H9 (cell line): ENCODE data around the gene CERS5. TPM values are rescaled to one million over a fixed set of nuclear protein-coding genes. Genes with fewer than 3 reads are reported as not detected.
A peak's percentile ranks its signal among the peaks of the same experiment; 100 is the strongest.

Experiments
- DNase-seq: peaks from one replicate; pipeline ENCODE4 v3.0.0-alpha.2; 2017
- H2AFZ ChIP-seq: one replicate; pipeline ENCODE4 v1.6.1; 2013; ENCODE audit warnings: mild to moderate bottlenecking, low read length, control low read depth, moderate library complexity
- H2AK5ac ChIP-seq: 2 replicates; pipeline ENCODE4 v1.6.1; 2013; ENCODE audit warnings: low read length, control low read depth, mixed read lengths; ENCODE audit not compliant: insufficient read length
- H2BK120ac ChIP-seq: one replicate; pipeline ENCODE4 v1.6.1; 2013; ENCODE audit warnings: low read depth, mild to moderate bottlenecking, low read length, control low read depth, inconsistent platforms; ENCODE audit not compliant: poor library complexity, severe bottlenecking
- H2BK12ac ChIP-seq: 2 replicates; pipeline ENCODE4 v1.6.1; 2013; ENCODE audit warnings: low read length, control low read depth, mixed read lengths, low read depth; ENCODE audit not compliant: insufficient read length
- H2BK15ac ChIP-seq: 2 replicates; pipeline ENCODE4 v1.6.1; 2013; ENCODE audit warnings: low read depth, low read length, control low read depth
- H2BK20ac ChIP-seq: one replicate; pipeline ENCODE4 v1.6.1; 2013; ENCODE audit warnings: low read depth, mild to moderate bottlenecking, low read length, control low read depth, inconsistent platforms; ENCODE audit not compliant: poor library complexity, severe bottlenecking
- H2BK5ac ChIP-seq: 2 replicates; pipeline ENCODE4 v1.6.1; 2013; ENCODE audit warnings: low read length, control low read depth, mixed read lengths; ENCODE audit not compliant: insufficient read length
- H3K14ac ChIP-seq: 2 replicates; pipeline ENCODE4 v1.6.1; 2013; ENCODE audit warnings: low read length, control low read depth; ENCODE audit not compliant: insufficient read depth
- H3K18ac ChIP-seq: 2 replicates; pipeline ENCODE4 v1.6.1; 2013; ENCODE audit warnings: low read depth, mild to moderate bottlenecking, mixed read lengths, low read length, control low read depth; ENCODE audit not compliant: insufficient read length
- H3K23ac ChIP-seq: 2 replicates; pipeline ENCODE4 v1.6.1; 2013; ENCODE audit warnings: low read length, control low read depth, mixed read lengths, low read depth; ENCODE audit not compliant: insufficient read length
- H3K23me2 ChIP-seq: 2 replicates; pipeline ENCODE4 v1.6.1; 2013; ENCODE audit warnings: low read depth, mild to moderate bottlenecking, mixed read lengths, low read length, control low read depth; ENCODE audit not compliant: insufficient read length, poor library complexity, severe bottlenecking
- H3K27ac ChIP-seq: 2 replicates; pipeline ENCODE4 v1.5.1; 2013; ENCODE audit warnings: low read length, control low read depth, mixed read lengths, low read depth; ENCODE audit not compliant: insufficient read length
- H3K27me3 ChIP-seq: 2 replicates; pipeline ENCODE4 v1.6.1; 2013; ENCODE audit warnings: low read length, control low read depth, inconsistent platforms; ENCODE audit not compliant: insufficient read depth
- H3K4ac ChIP-seq: 2 replicates; pipeline ENCODE4 v1.6.1; 2013; ENCODE audit warnings: low read depth, mild to moderate bottlenecking, control low read depth, inconsistent platforms, low read length, moderate library complexity
- H3K4me1 ChIP-seq: 2 replicates; pipeline ENCODE4 v1.6.1; 2013; ENCODE audit warnings: low read length, control low read depth, inconsistent platforms; ENCODE audit not compliant: insufficient read depth
- H3K4me2 ChIP-seq: 2 replicates; pipeline ENCODE4 v1.6.1; 2013; ENCODE audit warnings: low read length, control low read depth, mixed read lengths; ENCODE audit not compliant: insufficient read length, insufficient read depth
- H3K56ac ChIP-seq: 2 replicates; pipeline ENCODE4 v1.6.1; 2013; ENCODE audit warnings: low read depth, mild to moderate bottlenecking, mixed read lengths, low read length, control low read depth; ENCODE audit not compliant: insufficient read length
- H3K79me1 ChIP-seq: 2 replicates; pipeline ENCODE4 v1.6.1; 2013; ENCODE audit warnings: low read depth, mild to moderate bottlenecking, moderate library complexity, low read length, control low read depth, inconsistent platforms; ENCODE audit not compliant: insufficient read depth, poor library complexity, severe bottlenecking
- H3K79me2 ChIP-seq: 2 replicates; pipeline ENCODE4 v1.6.1; 2013; ENCODE audit warnings: low read length, control low read depth, inconsistent platforms; ENCODE audit not compliant: insufficient read depth
- H3K9ac ChIP-seq: 2 replicates; pipeline ENCODE4 v1.6.1; 2013; ENCODE audit warnings: low read length, control low read depth, mixed read lengths; ENCODE audit not compliant: insufficient read length; ENCODE audit errors: extremely low read depth
- H3K9me3 ChIP-seq: one replicate; pipeline ENCODE4 v1.6.1; 2013; ENCODE audit warnings: low read depth, low read length, inconsistent platforms; ENCODE audit not compliant: control insufficient read depth
- H3T11ph ChIP-seq: one replicate; pipeline ENCODE4 v1.6.1; 2013; ENCODE audit warnings: mild to moderate bottlenecking, low read length, control low read depth, inconsistent platforms
- H4K20me1 ChIP-seq: one replicate; pipeline ENCODE4 v1.6.1; 2013; ENCODE audit not compliant: control insufficient read depth, insufficient read length, insufficient read depth
- H4K5ac ChIP-seq: 2 replicates; pipeline ENCODE4 v1.6.1; 2013; ENCODE audit warnings: low read depth, mild to moderate bottlenecking, mixed read lengths, low read length, control low read depth; ENCODE audit not compliant: insufficient read length
- H4K8ac ChIP-seq: replicated peaks from 2 replicates; pipeline ENCODE4 v1.6.1; 2013; ENCODE audit warnings: low read length, control low read depth, mixed read lengths, low read depth; ENCODE audit not compliant: insufficient read length
- H4K91ac ChIP-seq: 2 replicates; pipeline ENCODE4 v1.6.1; 2013; ENCODE audit warnings: low read depth, mild to moderate bottlenecking, moderate library complexity, mixed read lengths, low read length, control low read depth; ENCODE audit not compliant: insufficient read length
- H3K27ac Mint-ChIP-seq, 3 experiments: 2 replicates in 2 of 3; 3 replicates in 1 of 3; pipeline ENCODE4 v1.8.0; 2020 to 2021; ENCODE audit warnings: mixed read lengths in 3 of 3, mild to moderate bottlenecking in 1 of 3, moderate library complexity in 1 of 3
- H3K27me3 Mint-ChIP-seq: 2 replicates; pipeline ENCODE4 v1.8.0; 2021; ENCODE audit warnings: low read depth, mild to moderate bottlenecking, moderate library complexity, mixed read lengths
- H3K36me3 Mint-ChIP-seq, 3 experiments: 2 replicates in 2 of 3; 3 replicates in 1 of 3; pipeline ENCODE4 v1.8.0; 2020 to 2021; ENCODE audit warnings: low read depth in 3 of 3, mixed read lengths in 3 of 3; ENCODE audit not compliant: insufficient read depth in 1 of 3
- H3K4me1 Mint-ChIP-seq, 2 experiments: 2 replicates each; pipeline ENCODE4 v1.8.0; 2020; ENCODE audit warnings: mixed read lengths in 2 of 2
- H3K4me3 Mint-ChIP-seq, 2 experiments: 2 replicates in 1 of 2; 3 replicates in 1 of 2; pipeline ENCODE4 v1.8.0; 2020 to 2021; ENCODE audit warnings: mild to moderate bottlenecking in 2 of 2, mixed read lengths in 2 of 2, moderate library complexity in 1 of 2
- H3K9me3 Mint-ChIP-seq, 2 experiments: 2 replicates in 1 of 2; 3 replicates in 1 of 2; pipeline ENCODE4 v1.8.0; 2020; ENCODE audit warnings: mild to moderate bottlenecking in 2 of 2, mixed read lengths in 2 of 2, moderate library complexity in 1 of 2
- CTCF ChIP-seq: fragments of 200-600 bp; sonication (generic); conservative IDR thresholded peaks from 3 replicates; pipeline ENCODE4 v1.8.0; 2021; ENCODE audit warnings: antibody characterized with exemption, mild to moderate bottlenecking
- WGBS: extraction: QIAGEN DNeasy Blood & Tissue Kit; methylation state at CpG from one replicate; pipeline ENCODE4 v1.1.7; 2013; ENCODE audit warnings: missing lambda C conversion rate, low lambda C conversion rate, mixed read lengths; ENCODE audit not compliant: insufficient read length; ENCODE audit errors: extremely low coverage; 5-methylcytosine and 5-hydroxymethylcytosine counted together
- total RNA-seq: library from RNA; stranded (reverse); gene quantifications from 2 replicates; pipeline ENCODE4 v1.2.1, GENCODE V29; 2021

CERS5 gene
- total RNA-seq, 1 experiment from 2014 or later: 68.8 TPM

GRCh38 chr12:50188875-50189575, 21.9 kb upstream of the CERS5 start:
- H3K4me1 ChIP-seq: no peaks in the 10 kb centered on the region
- no peak overlapping the region for H2BK120ac ChIP-seq
- no peak overlapping the region for H3K27ac ChIP-seq
- no peak overlapping the region for H3K4me3 Mint-ChIP-seq
- H2AFZ ChIP-seq: no peak overlapping the region
- no peak overlapping the region for H3K4ac ChIP-seq
- H3K36me3 Mint-ChIP-seq: peaks cover 6 to 39% (median 7%) of the 10 kb centered on the region in 3 experiments; a peak in 6 of 7 replicates
- H3K27me3 Mint-ChIP-seq: no peaks in the 10 kb centered on the region
- H3K9me3 Mint-ChIP-seq: no peaks in the 10 kb centered on the region
- no peak overlapping the region for H3K18ac ChIP-seq
- no peak for TF ChIP-seq CTCF
- no peak overlapping the region for H3K14ac ChIP-seq
- no CpG with 5 or more reads among the region's 5 CpGs for WGBS
- no peak for DNase-seq
- no peak overlapping the region for H4K8ac ChIP-seq
- H3K4me1 Mint-ChIP-seq: peaks cover 8 to 14% of the 10 kb centered on the region in 2 experiments
- H3K56ac ChIP-seq: no peak overlapping the region
- 0 out of 2 replicates have a peak, but pooled peaks cover 2% of the 10 kb centered on the region for H3K79me2 ChIP-seq
- no peak overlapping the region for H4K5ac ChIP-seq
- H3K9me3 ChIP-seq: no peaks in the 10 kb centered on the region
- no peak overlapping the region for H3K9ac ChIP-seq
- H2BK5ac ChIP-seq: no peak overlapping the region
- no peak overlapping the region for H3K4me2 ChIP-seq
- peaks cover 2% of the 10 kb centered on the region for H4K20me1 ChIP-seq
- H3K27me3 ChIP-seq: no peaks in the 10 kb centered on the region
- H3K27ac Mint-ChIP-seq: peak overlapping the region; percentile 6 to 89 (median 57); a peak in 3 of 7 replicates
- no peaks in the 10 kb centered on the region for H3K23me2 ChIP-seq
- H2BK15ac ChIP-seq: no peak overlapping the region
- H3K23ac ChIP-seq: no peak overlapping the region
- no peak overlapping the region for H2BK20ac ChIP-seq
- no peaks in the 10 kb centered on the region for H3K79me1 ChIP-seq
- no peak overlapping the region for H2AK5ac ChIP-seq
- H2BK12ac ChIP-seq: no peak overlapping the region
- no peak overlapping the region for H4K91ac ChIP-seq
- H3T11ph ChIP-seq: no peak overlapping the region
